ENCODE measurements around the gene RARB.

GRCh38 chr3:25463836-25464418 lies 35.9 kb downstream of the RARB start:
- TF ChIP-seq ELF4 (IDR thresholded peaks at IDR 0.05) (no peak), BHLHE40 (IDR thresholded peaks at IDR 0.05; ENCODE audit: borderline replicate concordance) (no peak), SUZ12 (IDR thresholded peaks at IDR 0.05) (no peak), ZNF384 (IDR thresholded peaks at IDR 0.05) (no peak), L3MBTL2 (conservative IDR thresholded peaks at IDR 0.05) (no peak), FOXK2 (IDR thresholded peaks at IDR 0.05) (no peak), ARNT (IDR thresholded peaks at IDR 0.05) (no peak), SP1 (IDR thresholded peaks at IDR 0.05) (no peak)
- TF ChIP-seq, protein P1, sequence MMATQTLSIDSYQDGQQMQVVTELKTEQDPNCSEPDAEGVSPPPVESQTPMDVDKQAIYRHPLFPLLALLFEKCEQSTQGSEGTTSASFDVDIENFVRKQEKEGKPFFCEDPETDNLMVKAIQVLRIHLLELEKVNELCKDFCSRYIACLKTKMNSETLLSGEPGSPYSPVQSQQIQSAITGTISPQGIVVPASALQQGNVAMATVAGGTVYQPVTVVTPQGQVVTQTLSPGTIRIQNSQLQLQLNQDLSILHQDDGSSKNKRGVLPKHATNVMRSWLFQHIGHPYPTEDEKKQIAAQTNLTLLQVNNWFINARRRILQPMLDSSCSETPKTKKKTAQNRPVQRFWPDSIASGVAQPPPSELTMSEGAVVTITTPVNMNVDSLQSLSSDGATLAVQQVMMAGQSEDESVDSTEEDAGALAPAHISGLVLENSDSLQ (IDR thresholded peaks at IDR 0.05): no peak
